Stimulated activated CD4-positive, alpha-beta T cell treated with anti-CD3 and anti-CD28 coated beads, Interleukin-1b, Interleukin-23, amount 100 ng/mL, for 48 hours (primary cell): ENCODE results near the gene SART1.
"Not testable (repeated sequence)": the region's sequence is repeated elsewhere in the genome, so short reads cannot be mapped to it uniquely, and the experiment has no call there.

Experiments used
- DNase-seq: peaks from one replicate; pipeline ENCODE4 v3.0.0-alpha.2; 2020

SART1 gene

DNA sequence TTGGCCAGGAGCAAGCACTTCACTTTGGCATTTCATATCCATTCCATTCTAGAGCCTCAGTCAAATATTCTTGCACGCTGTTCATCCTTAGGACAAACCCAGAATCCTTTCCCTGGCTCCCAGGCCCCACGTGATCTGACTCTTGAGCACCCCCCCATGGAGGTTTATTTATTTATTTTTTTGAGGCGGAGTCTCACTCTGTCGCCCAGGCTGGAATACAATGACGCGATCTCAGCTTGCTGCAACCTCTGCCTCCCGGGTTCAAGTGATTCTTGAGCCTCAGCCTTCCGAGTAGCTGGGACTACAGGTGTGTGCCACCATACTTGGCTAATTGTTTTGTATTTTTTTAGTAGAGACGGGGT is 29.0 kb upstream of the SART1 start:
- DNase-seq, result no peak

GRCh38 chr11:65934014-65934413 is 27.5 kb upstream of the SART1 start:
- no peak for DNase-seq

GRCh38 chr11:65937766-65938165 is 23.8 kb upstream of the SART1 start:
- no peak for DNase-seq

- no peak for DNase-seq
Measured at GRCh38 chr11:65941720-65942310, 19.7 kb upstream of the SART1 start.

DNA sequence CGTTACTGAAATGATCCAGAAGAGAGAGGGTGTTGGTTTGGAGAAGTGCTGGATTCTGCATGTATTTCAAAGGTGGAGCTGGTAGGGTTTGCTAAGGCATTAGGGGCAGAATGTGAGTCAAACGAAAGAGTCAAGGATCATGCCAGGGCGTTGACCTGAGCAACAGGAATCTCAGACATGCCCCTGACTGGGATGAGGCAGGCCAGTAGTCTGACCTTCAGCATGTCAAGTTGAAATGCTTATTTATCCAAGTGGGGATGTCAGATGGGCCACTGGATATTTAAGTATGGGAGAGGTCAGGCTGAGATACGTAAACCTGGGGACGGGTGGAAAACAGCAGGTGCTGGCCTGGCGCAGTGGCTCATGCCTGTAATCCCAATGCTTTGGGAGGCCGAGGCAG is 19.0 kb upstream of the SART1 start:
- no peak for DNase-seq

GRCh38 chr11:65944191-65944590 is 17.3 kb upstream of the SART1 start:
- DNase-seq, result no peak

DNA sequence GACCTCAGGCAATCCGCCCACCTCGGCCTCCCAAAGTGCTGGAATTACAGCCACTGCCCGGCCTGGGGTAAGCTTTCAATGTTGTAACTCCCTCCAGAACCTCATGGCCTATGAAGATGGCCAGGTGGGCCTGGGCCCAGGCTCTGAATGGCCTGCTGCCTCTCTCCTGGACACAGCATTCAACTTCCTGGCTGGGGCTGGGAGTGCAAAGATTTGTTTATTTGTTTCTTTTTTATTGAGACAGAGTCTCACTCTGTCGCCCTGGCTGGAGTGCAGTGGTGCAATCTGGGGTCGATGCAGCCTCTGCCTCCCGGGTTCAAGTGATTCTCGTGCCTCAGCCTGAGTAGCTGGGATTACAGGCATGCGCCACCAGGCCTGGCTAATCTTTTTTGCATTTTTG is 16.8 kb upstream of the SART1 start:
- DNase-seq, result no peak

DNA sequence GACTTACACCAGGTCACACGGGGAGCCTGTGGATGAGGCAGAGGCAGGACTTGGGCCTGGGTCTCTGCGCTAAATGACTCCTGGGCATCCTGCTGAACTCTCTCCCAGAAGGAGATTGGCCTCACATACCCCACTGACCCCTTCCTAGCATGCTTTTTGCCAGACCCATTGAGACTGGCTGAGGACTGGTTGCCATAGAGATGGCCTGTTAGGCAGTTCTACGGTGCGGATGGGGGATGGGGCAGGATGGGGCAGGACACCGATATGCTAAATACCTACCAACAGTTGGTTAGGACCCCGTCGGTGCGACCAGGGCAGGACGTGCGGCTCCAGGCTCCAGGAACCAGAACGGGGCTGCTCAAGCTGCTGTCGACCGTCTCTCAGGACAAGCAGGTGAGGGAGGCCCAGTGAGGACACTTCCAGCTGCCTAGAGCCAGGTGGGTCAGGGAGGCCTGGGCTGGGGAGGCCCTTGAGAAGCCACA is 16.1 kb upstream of the SART1 start, which contains the start of gene TSGA10IP:
Gene TSGA10IP, plus strand, starts transcription at position 51 of the 482 bp plus-strand sequence. Its CDS starts 196 bp downstream, at position 247.
- DNase-seq, result no peak

- no peak for DNase-seq
Measured at GRCh38 chr11:65945941-65946558, 15.5 kb upstream of the SART1 start.

- DNase-seq, result no peak
Measured at GRCh38 chr11:65946655-65947054, 14.9 kb upstream of the SART1 start.

GRCh38 chr11:65947133-65947532 is 14.4 kb upstream of the SART1 start:
- no peak for DNase-seq

- no peak for DNase-seq
Measured at GRCh38 chr11:65947603-65948125, 13.9 kb upstream of the SART1 start.

DNA sequence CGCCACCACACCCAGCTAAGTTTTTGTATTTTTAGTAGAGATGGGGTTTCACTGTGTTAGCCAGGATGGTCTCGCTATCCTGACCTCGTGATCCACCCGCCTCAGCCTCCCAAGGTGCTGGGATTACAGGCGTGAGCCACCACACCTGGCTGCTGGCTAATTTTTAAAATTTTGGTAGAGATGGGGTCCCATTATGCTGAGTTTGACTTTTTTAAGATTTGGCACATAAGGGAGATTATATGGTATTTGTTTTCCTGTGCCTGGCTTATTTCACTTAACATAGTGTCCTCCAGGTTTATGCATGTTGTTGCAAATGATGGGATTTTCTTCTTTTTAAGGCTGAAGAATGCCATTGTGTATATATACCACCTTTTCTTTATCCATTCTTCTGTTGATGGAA is 10.8 kb upstream of the SART1 start:
- not testable (repeated sequence) for DNase-seq

GRCh38 chr11:65951641-65952040 is 9.9 kb upstream of the SART1 start:
- DNase-seq, result not testable (repeated sequence)

- DNase-seq, result no peak
Measured at GRCh38 chr11:65952052-65952521, 9.4 kb upstream of the SART1 start.

- no peak for DNase-seq
Measured at GRCh38 chr11:65953471-65953870, 8.1 kb upstream of the SART1 start.

- no peak for DNase-seq
Measured at GRCh38 chr11:65954771-65955170, 6.8 kb upstream of the SART1 start.

- no peak for DNase-seq
Measured at GRCh38 chr11:65958291-65958690, 3.2 kb upstream of the SART1 start.

DNA sequence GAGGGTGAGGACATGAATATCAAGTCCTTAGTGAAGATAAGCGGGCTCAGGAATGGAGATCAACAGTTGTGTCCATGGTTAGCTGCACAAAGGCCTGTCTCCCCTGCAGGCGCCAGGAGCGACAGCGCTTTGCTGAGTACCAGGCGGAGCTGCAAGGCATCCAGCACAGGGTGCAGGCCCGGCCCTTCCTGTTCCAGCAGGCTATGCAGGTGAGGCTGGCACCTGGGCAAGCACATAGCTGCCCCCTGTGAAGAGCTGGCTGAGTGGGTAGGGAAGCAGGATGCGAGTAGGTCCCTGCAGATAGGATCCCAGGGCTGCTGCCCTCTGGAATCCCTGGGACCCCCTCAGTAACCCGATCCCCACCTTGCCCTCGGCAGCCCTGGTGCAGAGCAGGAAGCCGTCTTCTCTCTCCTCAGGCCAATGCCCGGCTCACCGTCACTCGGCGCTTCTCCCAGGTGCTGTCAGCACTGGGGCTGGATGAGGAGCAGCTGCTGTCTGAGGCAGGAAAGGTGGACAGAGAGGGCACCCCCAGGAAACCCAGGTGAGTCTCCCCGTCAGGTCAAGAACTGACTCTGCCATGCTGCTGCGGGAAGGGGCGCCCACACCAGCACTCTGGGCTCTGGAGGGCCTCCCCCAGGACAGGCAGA is 2.6 kb upstream of the SART1 start:
- no peak for DNase-seq

GRCh38 chr11:65960824-65961266 is 689 bp upstream of the SART1 start:
- no peak for DNase-seq

GRCh38 chr11:65962141-65962564 is 619 bp downstream of the SART1 start:
- DNase-seq, result no peak

- no peak for DNase-seq
Measured at GRCh38 chr11:65964906-65965305, 3.4 kb downstream of the SART1 start.

- DNase-seq, result no peak
Measured at GRCh38 chr11:65965986-65966762, 4.6 kb downstream of the SART1 start.
